Hepatocyte (in vitro differentiated cells): ENCODE measurements around the gene ARL15. TPM values are rescaled to one million over a fixed set of nuclear protein-coding genes. Genes with fewer than 3 reads are reported as not detected.

Experiments
- DNase-seq: peaks from one replicate; pipeline ENCODE4 v3.0.0-alpha.2; 2016; ENCODE audit warnings: low spot score
- H2AFZ ChIP-seq: fragments of 200-600 bp; sonication (generic); 2 replicates; pipeline ENCODE4 v1.6.0; 2016; ENCODE audit warnings: antibody characterized with exemption, mild to moderate bottlenecking
- H3K27ac ChIP-seq: fragments of 200-600 bp; sonication (generic); 2 replicates; pipeline ENCODE4 v1.5.1; 2016; ENCODE audit warnings: mild to moderate bottlenecking
- H3K27me3 ChIP-seq: fragments of 200-600 bp; sonication (generic); 2 replicates; pipeline ENCODE4 v1.6.1; 2016
- H3K36me3 ChIP-seq: fragments of 200-600 bp; sonication (generic); replicated peaks from 2 replicates; pipeline ENCODE4 v1.5.1; 2016; ENCODE audit warnings: low read depth; ENCODE audit not compliant: insufficient read depth
- H3K4me1 ChIP-seq: fragments of 200-600 bp; sonication (generic); 2 replicates; pipeline ENCODE4 v1.5.1; 2016; ENCODE audit warnings: mild to moderate bottlenecking, moderate library complexity; ENCODE audit not compliant: insufficient read depth
- H3K4me2 ChIP-seq: fragments of 200-600 bp; sonication (generic); 2 replicates; pipeline ENCODE4 v1.6.0; 2016
- H3K4me3 ChIP-seq: fragments of 200-600 bp; sonication (generic); 2 replicates; pipeline ENCODE4 v1.5.1; 2016; ENCODE audit warnings: mild to moderate bottlenecking
- H3K79me2 ChIP-seq: fragments of 200-600 bp; sonication (generic); 2 replicates; pipeline ENCODE4 v1.6.0; 2017; ENCODE audit warnings: mild to moderate bottlenecking
- H3K9me2 ChIP-seq: fragments of 200-600 bp; sonication (generic); replicated peaks from 2 replicates; pipeline ENCODE4 v1.6.0; 2017; ENCODE audit warnings: mild to moderate bottlenecking; ENCODE audit not compliant: insufficient read depth
- H3K9me3 ChIP-seq: fragments of 200-600 bp; sonication (generic); 2 replicates; pipeline ENCODE4 v1.5.1; 2016; ENCODE audit warnings: low read depth, mild to moderate bottlenecking
- H4K20me1 ChIP-seq: fragments of 200-600 bp; sonication (generic); 2 replicates; pipeline ENCODE4 v1.6.0; 2016; ENCODE audit warnings: mild to moderate bottlenecking; ENCODE audit not compliant: insufficient read depth, poor library complexity, severe bottlenecking
- CTCF ChIP-seq: fragments of 200-600 bp; sonication (generic); IDR thresholded peaks from 2 replicates; pipeline ENCODE4 v1.5.1; 2016; ENCODE audit warnings: antibody characterized with exemption, mild to moderate bottlenecking; ENCODE audit not compliant: poor library complexity
- EZH2 ChIP-seq: fragments of 200-600 bp; sonication (generic); IDR thresholded peaks from 2 replicates; pipeline ENCODE4 v1.6.1; 2016; ENCODE audit warnings: antibody characterized with exemption, mild to moderate bottlenecking, borderline replicate concordance
- EZH2phosphoT487 ChIP-seq: fragments of 200-600 bp; sonication (generic); IDR thresholded peaks from one replicate; pipeline ENCODE4 v1.6.1; 2018; ENCODE audit warnings: antibody characterized with exemption, mild to moderate bottlenecking, low read depth, moderate library complexity; ENCODE audit not compliant: unreplicated experiment, severe bottlenecking
- WGBS: methylation state at CpG from one replicate; pipeline ENCODE4 v1.1.6; 2016; ENCODE audit warnings: low lambda C conversion rate; ENCODE audit errors: missing lambda C conversion rate; 5-methylcytosine and 5-hydroxymethylcytosine counted together
- polyA plus RNA-seq: library from polyadenylated mRNA; unstranded; fragments of >200 nt; fragmentation: Nextera tagmentation; extraction: Ambion mirVana; gene quantifications from 2 replicates; pipeline ENCODE4 v1.2.1, GENCODE V29; 2016
- total RNA-seq: library from RNA; depleted of rRNA; stranded (reverse); fragments of >200 nt; gene quantifications from 2 replicates; pipeline ENCODE4 v1.2.3, GENCODE V29; 2014

The ARL15 gene
- total and polyA plus RNA-seq, 2 experiments from 2014 or later = 13.3 to 66.3 TPM

- Histone ChIP-seq H2AFZ (no peak overlapping the region), H3K9me2 (no peaks in the 10 kb centered on the region), H3K4me1 (no peaks in the 10 kb centered on the region), H3K27me3 (no peaks in the 10 kb centered on the region), H3K79me2 (no peaks in the 10 kb centered on the region), H4K20me1 (no peaks in the 10 kb centered on the region), H3K27ac (no peak overlapping the region), H3K4me2 (no peak overlapping the region), H3K4me3 (no peak overlapping the region), H3K9me3 (no peaks in the 10 kb centered on the region), H3K36me3 (no peaks in the 10 kb centered on the region)
- WGBS = 76% methylated on average over 7 of the region's 7 CpGs
- no peak for TF ChIP-seq EZH2phosphoT487
- no peak for TF ChIP-seq CTCF
- DNase-seq = no peak
These were observed 419.9 kb downstream of the ARL15 start for GRCh38 chr5:53890490-53890889.

GRCh38 chr5:53884844-53885243 lies 425.5 kb downstream of the ARL15 start:
- Histone ChIP-seq H2AFZ (no peak overlapping the region), H3K4me2 (no peak overlapping the region), H3K27me3 (no peaks in the 10 kb centered on the region)

DNA sequence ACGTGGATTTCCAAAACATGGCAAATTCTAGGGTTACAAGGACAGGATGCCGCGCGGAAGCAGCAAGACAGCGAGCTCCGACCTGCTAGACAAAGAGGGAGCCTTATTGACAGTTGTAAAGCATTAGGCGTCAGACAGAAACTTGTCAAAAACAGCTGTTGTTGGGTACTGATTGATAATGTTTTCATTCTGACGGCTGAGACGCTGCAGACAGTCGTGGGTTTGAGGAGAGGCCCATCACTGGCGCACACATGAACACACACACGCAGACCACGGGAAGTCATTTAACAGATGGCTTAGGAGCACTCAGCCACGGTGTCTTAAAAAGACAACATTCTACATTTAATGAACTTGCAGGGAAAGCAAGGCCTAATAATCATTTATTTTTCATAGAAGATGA lies 426.0 kb downstream of the ARL15 start:
- no peak overlapping the region for H3K27ac ChIP-seq
- no peaks in the 10 kb centered on the region for H3K9me3 ChIP-seq
- H3K4me2 ChIP-seq = no peak overlapping the region
- H3K4me1 ChIP-seq = no peaks in the 10 kb centered on the region
- no peak for TF ChIP-seq EZH2
- TF ChIP-seq CTCF = no peak
- no peak for TF ChIP-seq EZH2phosphoT487
- no peaks in the 10 kb centered on the region for H4K20me1 ChIP-seq
- H2AFZ ChIP-seq = no peak overlapping the region
- no peaks in the 10 kb centered on the region for H3K27me3 ChIP-seq
- no peaks in the 10 kb centered on the region for H3K79me2 ChIP-seq
- H3K9me2 ChIP-seq = no peaks in the 10 kb centered on the region
- DNase-seq = no peak
- WGBS = 48% methylated on average over 14 of the region's 14 CpGs
- no peak overlapping the region for H3K4me3 ChIP-seq
- no peaks in the 10 kb centered on the region for H3K36me3 ChIP-seq

More at GRCh38 chr5:53884844-53885243, 425.5 kb downstream of the ARL15 start:
- Histone ChIP-seq H3K79me2 (no peaks in the 10 kb centered on the region), H3K36me3 (no peaks in the 10 kb centered on the region), H3K9me2 (no peaks in the 10 kb centered on the region), H3K4me1 (no peaks in the 10 kb centered on the region), H3K4me3 (no peak overlapping the region), H3K27ac (no peak overlapping the region), H3K9me3 (no peaks in the 10 kb centered on the region), H4K20me1 (no peaks in the 10 kb centered on the region)
- 80% methylated on average over 2 of the region's 2 CpGs for WGBS
- DNase-seq = no peak
- TF ChIP-seq EZH2 (no peak), CTCF (no peak), EZH2phosphoT487 (no peak)

DNA sequence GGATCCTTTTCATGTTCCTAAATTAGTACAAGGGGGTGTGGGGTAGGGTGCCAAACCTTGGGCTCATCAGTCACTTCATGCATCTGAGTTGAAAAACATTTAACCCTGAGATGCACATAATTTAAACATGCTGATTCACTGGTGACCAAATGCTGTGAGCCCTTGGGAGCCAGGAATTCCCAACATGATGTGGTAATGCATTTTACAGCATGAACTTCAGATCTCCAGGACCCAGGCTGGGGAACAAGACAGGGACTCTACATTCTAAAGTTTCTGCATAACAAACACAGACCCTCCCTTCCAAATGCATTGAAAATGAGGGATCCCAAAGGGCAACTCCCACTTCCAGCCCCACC lies 427.7 kb downstream of the ARL15 start:
- Histone ChIP-seq H3K9me2 (no peaks in the 10 kb centered on the region), H2AFZ (no peak overlapping the region), H3K36me3 (no peaks in the 10 kb centered on the region), H3K9me3 (no peaks in the 10 kb centered on the region), H3K4me1 (no peaks in the 10 kb centered on the region), H3K27ac (no peak overlapping the region), H3K27me3 (no peaks in the 10 kb centered on the region), H3K79me2 (no peaks in the 10 kb centered on the region), H3K4me2 (no peak overlapping the region), H4K20me1 (no peaks in the 10 kb centered on the region), H3K4me3 (no peak overlapping the region)
- no peak for DNase-seq
- TF ChIP-seq EZH2phosphoT487 (no peak), CTCF (no peak), EZH2 (no peak)
